SK-N-SH treated with all-trans-retinoic acid at 6 μM for 48 hours (cell line): Measurements from ENCODE around the gene IFNA6.

Source experiments
- ARNTL ChIP-seq: fragments of 450-650 bp; formaldehyde crosslinking; IDR thresholded peaks from 2 replicates; pipeline ENCODE4 v1.5.0; 2020; ENCODE audit warnings: low read depth, mild to moderate bottlenecking, moderate library complexity, borderline replicate concordance
- CREB5 ChIP-seq: fragments of 250-450 bp; sonication (Bioruptor Pico); IDR thresholded peaks from 2 replicates; pipeline ENCODE4 v1.5.1; 2020; ENCODE audit warnings: low read depth, mild to moderate bottlenecking, moderate library complexity
- GLIS3 ChIP-seq: fragments of 250-450 bp; sonication (Bioruptor Pico); IDR thresholded peaks from 2 replicates; pipeline ENCODE4 v1.5.0; 2020; ENCODE audit warnings: mild to moderate bottlenecking, moderate library complexity
- PATZ1 ChIP-seq: fragments of 250-450 bp; sonication (Bioruptor Pico); IDR thresholded peaks from 2 replicates; pipeline ENCODE4 v1.8.0; 2020; ENCODE audit warnings: mild to moderate bottlenecking, moderate library complexity, borderline replicate concordance
- POU6F1 ChIP-seq: fragments of 250-450 bp; sonication (Bioruptor Pico); IDR thresholded peaks from 2 replicates; pipeline ENCODE4 v1.8.0; 2021; ENCODE audit warnings: low read depth, mild to moderate bottlenecking, moderate library complexity, borderline replicate concordance
- PPARA ChIP-seq: fragments of 250-450 bp; sonication (Bioruptor Pico); IDR thresholded peaks from 2 replicates; pipeline ENCODE4 v1.5.0; 2020; ENCODE audit warnings: mild to moderate bottlenecking, borderline replicate concordance
- SNAI2 ChIP-seq: fragments of 250-450 bp; sonication (Bioruptor Pico); IDR thresholded peaks from 2 replicates; pipeline ENCODE4 v1.5.0; 2020; ENCODE audit warnings: mild to moderate bottlenecking, moderate library complexity
- ZFP3 ChIP-seq: fragments of 250-450 bp; sonication (Bioruptor Pico); IDR thresholded peaks from 2 replicates; pipeline ENCODE4 v1.5.0; 2020; ENCODE audit warnings: mild to moderate bottlenecking, moderate library complexity
- ZNF565 ChIP-seq: fragments of 450-650 bp; formaldehyde crosslinking; conservative IDR thresholded peaks from 2 replicates; pipeline ENCODE4 v1.5.0; 2020; ENCODE audit warnings: low read depth, mild to moderate bottlenecking, moderate library complexity
- ZNF70 ChIP-seq: fragments of 450-650 bp; formaldehyde crosslinking; IDR thresholded peaks from 2 replicates; pipeline ENCODE4 v1.5.0; 2020; ENCODE audit warnings: mild to moderate bottlenecking, moderate library complexity

GRCh38 chr9:21383627-21384026, 32.9 kb upstream of the IFNA6 start:
- TF ChIP-seq ARNTL, result no peak
- TF ChIP-seq POU6F1 (CRISPR knock-in tag), result no peak
- TF ChIP-seq ZNF70 (CRISPR knock-in tag), result no peak
- TF ChIP-seq GLIS3 (CRISPR knock-in tag), result no peak
- TF ChIP-seq SNAI2, result no peak
- no peak for TF ChIP-seq PATZ1 (CRISPR knock-in tag)
- TF ChIP-seq ZNF565 (CRISPR knock-in tag), result no peak
- TF ChIP-seq CREB5 (CRISPR knock-in tag), result no peak
- no peak for TF ChIP-seq ZFP3
- TF ChIP-seq PPARA, result no peak
